Mesodermal cell (in vitro differentiated cells): ENCODE measurements around the gene CSKMT.

Experiments used
- H3K27ac ChIP-seq: 2 replicates; pipeline ENCODE4 v1.7.0; 2013; ENCODE audit warnings: mild to moderate bottlenecking, low read depth, low read length, moderate library complexity; ENCODE audit not compliant: severe bottlenecking
- H3K36me3 ChIP-seq: 2 replicates; pipeline ENCODE4 v1.7.1; 2013; ENCODE audit warnings: mild to moderate bottlenecking, low read length, moderate library complexity; ENCODE audit not compliant: control insufficient read depth, insufficient read depth
- H3K4me1 ChIP-seq: one replicate; pipeline ENCODE4 v1.7.1; 2013; ENCODE audit warnings: mild to moderate bottlenecking, low read length; ENCODE audit not compliant: insufficient read depth, control insufficient read depth, poor library complexity, severe bottlenecking
- H3K4me3 ChIP-seq: 2 replicates; pipeline ENCODE4 v1.7.0; 2013; ENCODE audit warnings: low read length, control low read depth, mild to moderate bottlenecking; ENCODE audit not compliant: insufficient read depth, poor library complexity, severe bottlenecking; ENCODE audit errors: extremely low read depth
- H3K9me3 ChIP-seq: 2 replicates; pipeline ENCODE4 v1.7.1; 2013; ENCODE audit warnings: mild to moderate bottlenecking, low read length, moderate library complexity; ENCODE audit not compliant: control insufficient read depth
- WGBS, 2 experiments: methylation state at CpG; one replicate each; pipeline ENCODE4 v1.1.5; 2013; ENCODE audit warnings: missing lambda C conversion rate in 2 of 2; ENCODE audit not compliant: insufficient coverage in 2 of 2; 5-methylcytosine and 5-hydroxymethylcytosine counted together

The CSKMT gene

GRCh38 chr11:62656796-62657429 lies 8.2 kb upstream of the CSKMT start:
- Histone ChIP-seq H3K36me3 (peaks cover 6% of the 10 kb centered on the region), H3K4me3 (no peak overlapping the region), H3K4me1 (no peaks in the 10 kb centered on the region), H3K9me3 (no peaks in the 10 kb centered on the region), H3K27ac (no peak overlapping the region)
- 64 to 90% methylated on average over 3 of the region's 5 CpGs for WGBS, 2 experiments

GRCh38 chr11:62664405-62665074 lies 572 bp upstream of the CSKMT start:
- Histone ChIP-seq H3K27ac (peak overlapping the region; percentile 91), H3K4me1 (peaks cover 9% of the 10 kb centered on the region), H3K36me3 (peaks cover 45% of the 10 kb centered on the region), H3K4me3 (peak overlapping the region; percentile 82), H3K9me3 (no peaks in the 10 kb centered on the region)
- 1 to 2% methylated on average over 25 to 35 of the region's 36 CpGs for WGBS, 2 experiments

GRCh38 chr11:62665599-62666258 lies 617 bp downstream of the CSKMT start:
- 3% methylated on average over 26 to 38 of the region's 39 CpGs for WGBS, 2 experiments
- Histone ChIP-seq H3K4me3 (peak overlapping the region; percentile 82), H3K27ac (peak overlapping the region; percentile 91), H3K9me3 (no peaks in the 10 kb centered on the region), H3K4me1 (peaks cover 9% of the 10 kb centered on the region), H3K36me3 (peaks cover 44% of the 10 kb centered on the region)

GRCh38 chr11:62666259-62666926 lies 1.3 kb downstream of the CSKMT start:
- Histone ChIP-seq H3K36me3 (peaks cover 42% of the 10 kb centered on the region), H3K4me1 (peaks cover 9% of the 10 kb centered on the region), H3K9me3 (no peaks in the 10 kb centered on the region), H3K4me3 (peak overlapping the region; percentile 82), H3K27ac (no peak overlapping the region)
- WGBS, 2 experiments: 56 to 60% methylated on average over 11 to 15 of the region's 16 CpGs

GRCh38 chr11:62667460-62667859 lies 2.3 kb downstream of the CSKMT start:
- H3K4me1 ChIP-seq: peaks cover 9% of the 10 kb centered on the region
- no peaks in the 10 kb centered on the region for H3K9me3 ChIP-seq
- 75% methylated on average over 1 of the region's 2 CpGs; no CpG with 5 or more reads in 1 of the 2 experiments for WGBS, 2 experiments
- peaks cover 33% of the 10 kb centered on the region for H3K36me3 ChIP-seq
- H3K4me3 ChIP-seq: no peak overlapping the region
- no peak overlapping the region for H3K27ac ChIP-seq

- Histone ChIP-seq H3K36me3 (peaks cover 43% of the 10 kb centered on the region), H3K4me3 (no peak overlapping the region), H3K27ac (peak overlapping the region; percentile 10), H3K9me3 (no peaks in the 10 kb centered on the region), H3K4me1 (peaks cover 9% of the 10 kb centered on the region)
- WGBS, 2 experiments: 93% methylated on average over 2 to 3 of the region's 4 CpGs
Measured at GRCh38 chr11:62669420-62670161, 4.5 kb downstream of the CSKMT start.

GRCh38 chr11:62671236-62671607 lies 6.1 kb downstream of the CSKMT start:
- 0 to 5% methylated on average over 10 to 16 of the region's 17 CpGs for WGBS, 2 experiments
- Histone ChIP-seq H3K9me3 (no peaks in the 10 kb centered on the region), H3K36me3 (peaks cover 49% of the 10 kb centered on the region), H3K27ac (peak overlapping the region; percentile 83), H3K4me3 (peak overlapping the region; percentile 80), H3K4me1 (peaks cover 8% of the 10 kb centered on the region)

GRCh38 chr11:62671608-62672389 lies 6.7 kb downstream of the CSKMT start, which contains the start of the genes LBHD1 and UQCC3:
Gene LBHD1 (minus strand): TSS chr11:62672267. CDS start chr11:62670031, 2,236 bp downstream.
Gene UQCC3 (plus strand): TSS chr11:62671673. CDS start chr11:62671746, 73 bp downstream.
- 0 to 1% methylated on average over 50 to 58 of the region's 59 CpGs for WGBS, 2 experiments
- Histone ChIP-seq H3K36me3 (peaks cover 49% of the 10 kb centered on the region), H3K4me3 (peak within 1 kb of the TSS; percentile 80), H3K4me1 (peaks cover 3% of the 10 kb centered on the region), H3K9me3 (no peaks in the 10 kb centered on the region), H3K27ac (peak within 1 kb of the TSS; percentile 83)

- H3K4me3 ChIP-seq: no peak overlapping the region
Measured at GRCh38 chr11:62673196-62673525, 8.0 kb downstream of the CSKMT start.

More at GRCh38 chr11:62673196-62673525, 8.0 kb downstream of the CSKMT start:
- no peak overlapping the region for H3K27ac ChIP-seq
- H3K9me3 ChIP-seq: no peaks in the 10 kb centered on the region
- peaks cover 5% of the 10 kb centered on the region for H3K4me1 ChIP-seq
- WGBS, 2 experiments: 100% methylated on average over 2 of the region's 2 CpGs; no CpG with 5 or more reads in 1 of the 2 experiments
- H3K36me3 ChIP-seq: peaks cover 50% of the 10 kb centered on the region
